ENCODE measurements around the gene ADCY2.

GRCh38 chr5:7850395-7851239 is 454.7 kb downstream of the ADCY2 start, which contains the start of gene CFAP90:
- TF ChIP-seq CTCF (IDR thresholded peaks at IDR 0.05; ENCODE audit: low read depth, low read length) = no peak
- no peak for TF ChIP-seq EZH2phosphoT487 (IDR thresholded peaks at IDR 0.05; ENCODE audit: low read depth)

All from OCI-LY3 (cell line).